GM08714 (cell line): ENCODE data around the gene LSM8.

Experiments used
- H3K4me3 ChIP-seq: fragments of 200-500 bp; sonication (Bioruptor generic); 2 replicates; pipeline ENCODE4 v1.5.1; 2014; ENCODE audit warnings: mild to moderate bottlenecking, low read length, inconsistent platforms
- ZNF274 ChIP-seq: IDR thresholded peaks from 2 replicates; pipeline ENCODE4 v1.6.1; 2012; ENCODE audit warnings: mild to moderate bottlenecking, low read depth, low read length

Gene LSM8

GRCh38 chr7:118183428-118183785 lies 557 bp upstream of the LSM8 start:
- no peak for TF ChIP-seq ZNF274
- peak overlapping the region; percentile 97 for H3K4me3 ChIP-seq

- H3K4me3 ChIP-seq = peak overlapping the region; percentile 97
- TF ChIP-seq ZNF274 = no peak
Observed at GRCh38 chr7:118184565-118184940, 589 bp downstream of the LSM8 start.

- TF ChIP-seq ZNF274 = no peak
- H3K4me3 ChIP-seq = peak overlapping the region; percentile 97
Observed at GRCh38 chr7:118185163-118185860, 1.3 kb downstream of the LSM8 start.

GRCh38 chr7:118186501-118186900 lies 2.5 kb downstream of the LSM8 start:
- TF ChIP-seq ZNF274 = no peak
- H3K4me3 ChIP-seq = no peak overlapping the region; the same call in 1 of the 2 replicates

- no peak overlapping the region for H3K4me3 ChIP-seq
- no peak for TF ChIP-seq ZNF274
Observed at GRCh38 chr7:118194571-118194970, 10.6 kb downstream of the LSM8 start.

- no peak overlapping the region for H3K4me3 ChIP-seq
- no peak for TF ChIP-seq ZNF274
Observed at GRCh38 chr7:118195837-118196474, 12.0 kb downstream of the LSM8 start.

GRCh38 chr7:118202061-118202460 lies 18.1 kb downstream of the LSM8 start:
- TF ChIP-seq ZNF274 = no peak
- H3K4me3 ChIP-seq = no peak overlapping the region

GRCh38 chr7:118214051-118214832 lies 30.3 kb downstream of the LSM8 start:
- no peak for TF ChIP-seq ZNF274
- H3K4me3 ChIP-seq = peak overlapping the region; percentile 55; the same call in 1 of the 2 replicates

GRCh38 chr7:118214833-118215182 lies 30.8 kb downstream of the LSM8 start:
- no peak for TF ChIP-seq ZNF274
- H3K4me3 ChIP-seq = peak overlapping the region; percentile 55; the same call in 1 of the 2 replicates

GRCh38 chr7:118217210-118217619 lies 33.3 kb downstream of the LSM8 start:
- TF ChIP-seq ZNF274 = no peak
- no peak overlapping the region for H3K4me3 ChIP-seq

- no peak overlapping the region for H3K4me3 ChIP-seq
- no peak for TF ChIP-seq ZNF274
Observed at GRCh38 chr7:118218413-118219156, 34.6 kb downstream of the LSM8 start.

GRCh38 chr7:118219157-118219512 lies 35.2 kb downstream of the LSM8 start:
- no peak for TF ChIP-seq ZNF274
- H3K4me3 ChIP-seq = no peak overlapping the region

- TF ChIP-seq ZNF274 = no peak
- H3K4me3 ChIP-seq = no peak overlapping the region
Observed at GRCh38 chr7:118220583-118220982, 36.6 kb downstream of the LSM8 start.

- TF ChIP-seq ZNF274 = no peak
- no peak overlapping the region for H3K4me3 ChIP-seq
Observed at GRCh38 chr7:118222591-118222990, 38.6 kb downstream of the LSM8 start.

- no peak within 1 kb of the TSS for H3K4me3 ChIP-seq
- TF ChIP-seq ZNF274 = no peak
Observed at GRCh38 chr7:118224521-118224920, 40.6 kb downstream of the LSM8 start, which contains the start of gene ANKRD7. Gene ANKRD7 (plus strand): TSS chr7:118224704. CDS start chr7:118224831, 127 bp downstream.
